Stimulated activated CD4-positive, alpha-beta T cell treated with anti-CD3 and anti-CD28 coated beads, Interleukin-2, amount 100 ng/mL, for 4 hours (primary cell): ENCODE data around the gene PIP5KL1.

Experiments
- DNase-seq: peaks from one replicate; pipeline ENCODE4 v3.0.0-alpha.2; 2020; ENCODE audit warnings: low read depth

The PIP5KL1 gene

GRCh38 chr9:127949827-127950512 is 19.4 kb upstream of the PIP5KL1 start:
- DNase-seq, result no peak

GRCh38 chr9:127947841-127948710 is 17.5 kb upstream of the PIP5KL1 start:
- DNase-seq, result no peak

GRCh38 chr9:127946728-127947127 is 16.2 kb upstream of the PIP5KL1 start:
- no peak for DNase-seq

GRCh38 chr9:127945942-127946341 is 15.4 kb upstream of the PIP5KL1 start:
- no peak for DNase-seq

- no peak for DNase-seq
Observed at GRCh38 chr9:127945338-127945737, 14.8 kb upstream of the PIP5KL1 start.

GRCh38 chr9:127944586-127945218 is 14.1 kb upstream of the PIP5KL1 start:
- no peak for DNase-seq

- DNase-seq, result peak; percentile 74
Observed at GRCh38 chr9:127943731-127944144, 13.2 kb upstream of the PIP5KL1 start.

GRCh38 chr9:127943011-127943662 is 12.6 kb upstream of the PIP5KL1 start:
- DNase-seq, result no peak

GRCh38 chr9:127942216-127943010 is 11.8 kb upstream of the PIP5KL1 start:
- no peak for DNase-seq

GRCh38 chr9:127941961-127942215 is 11.3 kb upstream of the PIP5KL1 start:
- DNase-seq, result no peak

- no peak for DNase-seq
Observed at GRCh38 chr9:127941062-127941960, 10.7 kb upstream of the PIP5KL1 start.

- no peak for DNase-seq
Observed at GRCh38 chr9:127940593-127940992, 10.0 kb upstream of the PIP5KL1 start.

- DNase-seq, result no peak
Observed at GRCh38 chr9:127938298-127938690, 7.7 kb upstream of the PIP5KL1 start.

GRCh38 chr9:127937388-127938297 is 7.1 kb upstream of the PIP5KL1 start, which contains the start of gene DPM2:
Gene DPM2, minus strand, starts transcription at chr9:127937854. Its CDS starts 34 bp downstream, at chr9:127937820.
- peak; percentile 82 for DNase-seq

GRCh38 chr9:127937056-127937387 is 6.4 kb upstream of the PIP5KL1 start:
- no peak for DNase-seq

GRCh38 chr9:127936347-127936852 is 5.8 kb upstream of the PIP5KL1 start:
- no peak for DNase-seq

GRCh38 chr9:127935765-127936221 is 5.2 kb upstream of the PIP5KL1 start:
- DNase-seq, result peak; percentile 41

GRCh38 chr9:127934986-127935385 is 4.4 kb upstream of the PIP5KL1 start:
- DNase-seq, result no peak

- no peak for DNase-seq
Observed at GRCh38 chr9:127934248-127934647, 3.7 kb upstream of the PIP5KL1 start.
